C4-2B (cell line): ENCODE results near the gene ST3GAL2.

ENCODE experiments used
- ZFX ChIP-seq: fragments of 450-650 bp; IDR thresholded peaks from 2 replicates; pipeline ENCODE4 v1.6.1; 2017
- TF ChIP-seq, protein P1 (sequence below): fragments of 450-650 bp; conservative IDR thresholded peaks from 2 replicates; pipeline ENCODE4 v1.5.1; 2017; ENCODE audit warnings: mild to moderate bottlenecking

GRCh38 chr16:70422543-70422942, 16.4 kb downstream of the ST3GAL2 start:
- TF ChIP-seq, protein P1, sequence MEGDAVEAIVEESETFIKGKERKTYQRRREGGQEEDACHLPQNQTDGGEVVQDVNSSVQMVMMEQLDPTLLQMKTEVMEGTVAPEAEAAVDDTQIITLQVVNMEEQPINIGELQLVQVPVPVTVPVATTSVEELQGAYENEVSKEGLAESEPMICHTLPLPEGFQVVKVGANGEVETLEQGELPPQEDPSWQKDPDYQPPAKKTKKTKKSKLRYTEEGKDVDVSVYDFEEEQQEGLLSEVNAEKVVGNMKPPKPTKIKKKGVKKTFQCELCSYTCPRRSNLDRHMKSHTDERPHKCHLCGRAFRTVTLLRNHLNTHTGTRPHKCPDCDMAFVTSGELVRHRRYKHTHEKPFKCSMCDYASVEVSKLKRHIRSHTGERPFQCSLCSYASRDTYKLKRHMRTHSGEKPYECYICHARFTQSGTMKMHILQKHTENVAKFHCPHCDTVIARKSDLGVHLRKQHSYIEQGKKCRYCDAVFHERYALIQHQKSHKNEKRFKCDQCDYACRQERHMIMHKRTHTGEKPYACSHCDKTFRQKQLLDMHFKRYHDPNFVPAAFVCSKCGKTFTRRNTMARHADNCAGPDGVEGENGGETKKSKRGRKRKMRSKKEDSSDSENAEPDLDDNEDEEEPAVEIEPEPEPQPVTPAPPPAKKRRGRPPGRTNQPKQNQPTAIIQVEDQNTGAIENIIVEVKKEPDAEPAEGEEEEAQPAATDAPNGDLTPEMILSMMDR: no peak
- TF ChIP-seq ZFX: no peak
